Lung (tissue), 12 donors: ENCODE measurements around the gene TRPM2. TPM values are rescaled to one million over a fixed set of nuclear protein-coding genes. Genes with fewer than 3 reads are reported as not detected.

Experiments used
- ATAC-seq: fragments of 200-7000 bp; cut with Tn5 transposase; one replicate; pipeline ENCODE4 v1.9.1; 2020; ENCODE audit warnings: moderate number of reproducible peaks; ENCODE audit not compliant: insufficient read depth, low FRiP score
- DNase-seq, 3 donors: peaks; one replicate each; pipeline ENCODE4 v3.0.0-alpha.2; 2013 to 2017
- H3K27ac ChIP-seq, 2 donors: one replicate each; pipeline ENCODE4 v1.5.1; 2013; ENCODE audit warnings: mild to moderate bottlenecking in 2 of 2, moderate library complexity in 2 of 2, control low read depth in 1 of 2, inconsistent platforms in 1 of 2, low read depth in 1 of 2, low read length in 1 of 2
- H3K27me3 ChIP-seq, 3 donors: one replicate each; pipeline ENCODE4 v1.5.1; 2013; ENCODE audit warnings: low read length in 2 of 3; ENCODE audit not compliant: control insufficient read depth in 3 of 3, insufficient read depth in 3 of 3
- H3K36me3 ChIP-seq, 4 donors: one replicate each; pipeline ENCODE4 v1.5.1; 2013; ENCODE audit warnings: low read length in 4 of 4, mild to moderate bottlenecking in 1 of 4, moderate library complexity in 1 of 4; ENCODE audit not compliant: control insufficient read depth in 4 of 4, insufficient read depth in 4 of 4
- H3K4me1 ChIP-seq, 5 donors: one replicate each; pipeline ENCODE4 v1.5.1; 2013; ENCODE audit warnings: low read length in 5 of 5, mild to moderate bottlenecking in 2 of 5, moderate library complexity in 1 of 5; ENCODE audit not compliant: control insufficient read depth in 5 of 5, insufficient read depth in 5 of 5
- H3K4me3 ChIP-seq: one replicate; pipeline ENCODE4 v1.5.1; 2013; ENCODE audit warnings: mild to moderate bottlenecking, control low read depth, moderate library complexity
- H3K9ac ChIP-seq, 2 donors: one replicate each; pipeline ENCODE4 v1.5.1; 2013; ENCODE audit warnings: low read length in 2 of 2, control low read depth in 1 of 2; ENCODE audit not compliant: insufficient read depth in 1 of 2
- H3K9me3 ChIP-seq, 4 donors: one replicate each; pipeline ENCODE4 v1.5.1; 2013; ENCODE audit warnings: low read length in 3 of 4, mild to moderate bottlenecking in 1 of 4, moderate library complexity in 1 of 4; ENCODE audit not compliant: control insufficient read depth in 4 of 4, insufficient read depth in 3 of 4
- CTCF ChIP-seq: IDR thresholded peaks from 2 replicates; pipeline ENCODE4 v1.5.1; 2012; ENCODE audit warnings: mild to moderate bottlenecking; ENCODE audit errors: control extremely low read depth, extremely low read depth
- WGBS, 2 donors: extraction: QIAGEN DNeasy Blood & Tissue Kit; methylation state at CpG; one replicate each; pipeline ENCODE4 v1.1.7; 2013; 5-methylcytosine and 5-hydroxymethylcytosine counted together
- polyA plus RNA-seq, 2 donors: library from polyadenylated mRNA; stranded (reverse); fragments of 200-250 nt; gene quantifications; one replicate each; pipeline ENCODE4 v1.2.1, GENCODE V29; 2013
- total RNA-seq, 2 donors: library from RNA; depleted of rRNA in 1 of 2; stranded (reverse); fragments of >200 nt in 1 of 2; gene quantifications; one replicate each; pipeline ENCODE4 v1.2.1, GENCODE V29; 2014 to 2021
- donor health status: control.
- donor health status: control.
- donor health status: Bipolar disorder and iron deficiency.
- donor health status: healthy.
- donor health status: DM: yes; HTN: yes; CAD: no.

Gene TRPM2
- total and polyA plus RNA-seq, 4 donors, result 5.9 to 26.2 (median 10.3) TPM

DNA sequence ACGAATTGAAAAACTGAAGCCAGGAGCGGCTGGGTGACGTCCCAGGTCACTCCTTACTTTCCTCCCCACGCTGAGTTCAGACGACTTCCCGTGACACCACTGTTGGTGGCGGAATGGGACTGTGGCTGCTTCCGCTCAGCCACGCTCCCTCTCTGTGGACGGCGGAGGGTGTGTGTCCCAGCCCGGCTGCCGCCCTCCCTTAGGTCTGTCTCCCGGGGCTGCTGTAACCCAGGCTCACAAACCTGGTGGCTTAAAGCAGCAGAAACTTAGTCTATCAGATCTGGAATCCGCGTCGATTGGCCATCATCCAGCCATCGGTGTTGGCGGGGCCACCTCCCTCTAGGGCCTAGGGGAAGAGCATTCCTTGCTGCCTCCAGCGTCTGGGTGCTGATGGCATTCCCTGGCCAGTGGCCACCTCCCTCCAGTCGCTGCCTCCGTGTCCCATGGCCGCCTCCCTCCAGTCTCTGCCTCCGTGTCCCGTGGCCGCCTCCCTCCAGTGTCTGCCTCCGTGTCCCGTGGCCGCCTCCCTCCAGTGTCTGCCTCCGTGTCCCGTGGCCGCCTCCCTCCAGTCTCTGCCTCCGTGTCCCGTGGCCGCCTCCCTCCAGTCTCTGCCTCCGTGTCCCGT is 17.5 kb downstream of the TRPM2 start:
- no peak overlapping the region for H3K4me3 ChIP-seq
- no peaks in the 10 kb centered on the region for H3K36me3 ChIP-seq
- peaks cover 0 to 7% (median 0%) of the 10 kb centered on the region in 5 donors for H3K4me1 ChIP-seq
- H3K27me3 ChIP-seq, result peaks cover 0 to 7% (median 0%) of the 10 kb centered on the region in 3 donors
- DNase-seq (no peak), ATAC-seq (no peak)
- TF ChIP-seq CTCF, result no peak
- no peak overlapping the region for H3K27ac ChIP-seq
- peaks cover 0 to 6% (median 0%) of the 10 kb centered on the region in 4 donors for H3K9me3 ChIP-seq
- no peak overlapping the region for H3K9ac ChIP-seq
- WGBS, 2 donors, result 91 to 92% methylated on average over 31 to 36 of the region's 37 CpGs

DNA sequence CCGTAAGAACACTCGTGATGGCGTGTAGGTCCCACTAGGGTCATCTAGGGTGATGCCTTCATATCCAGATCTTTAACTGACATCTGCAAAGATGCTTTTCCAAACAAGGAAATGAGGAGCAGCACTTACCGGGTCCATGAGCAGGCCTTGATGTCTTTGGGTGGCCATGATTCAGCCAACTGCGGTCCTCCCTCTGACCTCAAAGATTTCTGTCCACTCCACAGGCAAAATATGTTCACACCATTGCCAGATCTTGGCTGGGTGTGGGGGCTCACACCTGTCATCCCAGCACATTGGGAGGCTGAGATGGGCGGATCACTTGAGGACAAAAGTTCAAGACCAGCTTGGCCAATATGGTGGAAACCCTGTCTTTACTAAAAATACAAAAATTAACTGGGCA is 18.2 kb downstream of the TRPM2 start:
- Histone ChIP-seq H3K27ac (no peak overlapping the region), H3K27me3 (peaks cover 0 to 7% (median 0%) of the 10 kb centered on the region in 3 donors), H3K4me3 (no peak overlapping the region), H3K9me3 (peaks cover 0 to 6% (median 0%) of the 10 kb centered on the region in 4 donors), H3K4me1 (peaks cover 0 to 7% (median 0%) of the 10 kb centered on the region in 5 donors), H3K36me3 (no peaks in the 10 kb centered on the region), H3K9ac (no peak overlapping the region)
- WGBS, 2 donors, result 94 to 97% methylated on average over 6 of the region's 6 CpGs
- TF ChIP-seq CTCF, result no peak
- DNase-seq (no peak), ATAC-seq (no peak)

GRCh38 chr21:44372616-44373015 is 19.2 kb downstream of the TRPM2 start:
- no peak overlapping the region for H3K4me3 ChIP-seq
- ATAC-seq, result no peak
- peaks cover 0 to 7% (median 0%) of the 10 kb centered on the region in 5 donors for H3K4me1 ChIP-seq
- H3K36me3 ChIP-seq, result no peaks in the 10 kb centered on the region
- TF ChIP-seq CTCF, result no peak
- H3K27ac ChIP-seq, result no peak overlapping the region
- no peak overlapping the region for H3K9ac ChIP-seq
- H3K9me3 ChIP-seq, result peaks cover 0 to 6% (median 0%) of the 10 kb centered on the region in 4 donors
- DNase-seq, result no peak
- WGBS, 2 donors, result 82 to 89% methylated on average over 8 of the region's 8 CpGs
- peaks cover 0 to 7% (median 0%) of the 10 kb centered on the region in 3 donors for H3K27me3 ChIP-seq
